HEK293 (cell line): ENCODE data around the gene GALNT15.

ENCODE experiments used
- GLIS1 ChIP-seq: fragments of 450-650 bp; formaldehyde crosslinking; IDR thresholded peaks from 2 replicates; pipeline ENCODE4 v1.5.1; 2016; ENCODE audit warnings: missing biosample characterization, missing genetic modification characterization
- IKZF3 ChIP-seq: fragments of 450-650 bp; IDR thresholded peaks from 2 replicates; pipeline ENCODE4 v1.5.0; 2018; ENCODE audit warnings: missing biosample characterization, mild to moderate bottlenecking, missing genetic modification characterization, moderate library complexity
- KLF9 ChIP-seq: fragments of 450-650 bp; formaldehyde crosslinking; IDR thresholded peaks from 2 replicates; pipeline ENCODE4 v1.5.1; 2016; ENCODE audit warnings: missing biosample characterization, missing genetic modification characterization, low read depth
- PRDM1 ChIP-seq: fragments of 450-650 bp; formaldehyde crosslinking; IDR thresholded peaks from 2 replicates; pipeline ENCODE4; 2016; ENCODE audit warnings: missing biosample characterization, missing genetic modification characterization
- TRIM28 ChIP-seq: IDR thresholded peaks from 2 replicates; pipeline ENCODE4 v1.6.1; 2011; ENCODE audit warnings: low read length, control low read depth, borderline replicate concordance
- YY2 ChIP-seq: fragments of 450-650 bp; formaldehyde crosslinking; IDR thresholded peaks from 2 replicates; pipeline ENCODE4 v1.5.1; 2016; ENCODE audit warnings: missing biosample characterization, missing genetic modification characterization
- ZBTB1 ChIP-seq: fragments of 450-650 bp; formaldehyde crosslinking; IDR thresholded peaks from 2 replicates; pipeline ENCODE4 v1.5.1; 2016; ENCODE audit warnings: missing biosample characterization, missing genetic modification characterization
- ZFP69B ChIP-seq: fragments of 450-650 bp; formaldehyde crosslinking; IDR thresholded peaks from 2 replicates; pipeline ENCODE4 v1.5.1; 2016; ENCODE audit warnings: missing biosample characterization, missing genetic modification characterization
- ZNF175 ChIP-seq: fragments of 450-650 bp; formaldehyde crosslinking; IDR thresholded peaks from 2 replicates; pipeline ENCODE4 v1.5.1; 2016; ENCODE audit warnings: missing biosample characterization, missing genetic modification characterization
- ZNF184 ChIP-seq: fragments of 450-650 bp; IDR thresholded peaks from 2 replicates; pipeline ENCODE4 v1.5.1; 2018; ENCODE audit warnings: missing biosample characterization, mild to moderate bottlenecking, missing genetic modification characterization
- ZNF2 ChIP-seq: fragments of 450-650 bp; formaldehyde crosslinking; IDR thresholded peaks from 2 replicates; pipeline ENCODE4 v1.5.1; 2016; ENCODE audit warnings: missing biosample characterization, missing genetic modification characterization
- ZNF202 ChIP-seq: fragments of 450-650 bp; formaldehyde crosslinking; IDR thresholded peaks from 2 replicates; pipeline ENCODE4 v1.5.1; 2016; ENCODE audit warnings: missing biosample characterization, missing genetic modification characterization, borderline replicate concordance
- ZNF223 ChIP-seq: fragments of 450-650 bp; formaldehyde crosslinking; IDR thresholded peaks from 2 replicates; pipeline ENCODE4 v1.5.1; 2016; ENCODE audit warnings: missing biosample characterization, missing genetic modification characterization
- ZNF239 ChIP-seq: fragments of 450-650 bp; formaldehyde crosslinking; IDR thresholded peaks from 2 replicates; pipeline ENCODE4 v1.5.1; 2016; ENCODE audit warnings: missing biosample characterization, missing genetic modification characterization
- ZNF423 ChIP-seq: fragments of 450-650 bp; formaldehyde crosslinking; IDR thresholded peaks from 2 replicates; pipeline ENCODE4 v1.5.1; 2016; ENCODE audit warnings: missing biosample characterization, missing genetic modification characterization
- ZNF473 ChIP-seq: fragments of 450-650 bp; formaldehyde crosslinking; IDR thresholded peaks from 2 replicates; pipeline ENCODE4 v1.5.1; 2017; ENCODE audit warnings: missing biosample characterization, missing genetic modification characterization
- ZNF501 ChIP-seq: fragments of 450-650 bp; formaldehyde crosslinking; IDR thresholded peaks from 2 replicates; pipeline ENCODE4 v1.5.1; 2016; ENCODE audit warnings: missing biosample characterization, missing genetic modification characterization
- ZNF544 ChIP-seq: fragments of 450-650 bp; formaldehyde crosslinking; IDR thresholded peaks from 2 replicates; pipeline ENCODE4 v1.5.0; 2017; ENCODE audit warnings: missing biosample characterization, missing genetic modification characterization
- ZNF658 ChIP-seq: fragments of 450-650 bp; formaldehyde crosslinking; IDR thresholded peaks from 2 replicates; pipeline ENCODE4; 2016; ENCODE audit warnings: missing biosample characterization, missing genetic modification characterization
- ZNF670 ChIP-seq: fragments of 450-650 bp; formaldehyde crosslinking; IDR thresholded peaks from 2 replicates; pipeline ENCODE4 v1.5.1; 2016; ENCODE audit warnings: missing biosample characterization, missing genetic modification characterization, low read depth
- ZNF701 ChIP-seq: fragments of 450-650 bp; formaldehyde crosslinking; IDR thresholded peaks from 2 replicates; pipeline ENCODE4 v1.5.1; 2016; ENCODE audit warnings: missing biosample characterization, missing genetic modification characterization
- ZNF830 ChIP-seq: fragments of 450-650 bp; IDR thresholded peaks from 2 replicates; pipeline ENCODE4 v1.5.0; 2018; ENCODE audit warnings: missing biosample characterization, missing genetic modification characterization, low read depth, mild to moderate bottlenecking, moderate library complexity
- ZSCAN30 ChIP-seq: fragments of 450-650 bp; IDR thresholded peaks from 2 replicates; pipeline ENCODE4 v1.5.1; 2018; ENCODE audit warnings: missing biosample characterization, mild to moderate bottlenecking, missing genetic modification characterization, moderate library complexity
- ZXDB ChIP-seq: fragments of 450-650 bp; formaldehyde crosslinking; IDR thresholded peaks from 2 replicates; pipeline ENCODE4 v1.5.1; 2016; ENCODE audit warnings: missing biosample characterization, missing genetic modification characterization
- TF ChIP-seq, protein P1 (sequence below): fragments of 450-650 bp; formaldehyde crosslinking; IDR thresholded peaks from 2 replicates; pipeline ENCODE4 v1.5.1; 2016; ENCODE audit warnings: missing biosample characterization, missing genetic modification characterization
- TF ChIP-seq, protein P2 (sequence below): fragments of 450-650 bp; formaldehyde crosslinking; IDR thresholded peaks from 2 replicates; pipeline ENCODE4 v1.5.1; 2016; ENCODE audit warnings: missing biosample characterization, missing genetic modification characterization
- TF ChIP-seq, protein P3 (sequence below): fragments of 450-650 bp; formaldehyde crosslinking; IDR thresholded peaks from 2 replicates; pipeline ENCODE4 v1.5.1; 2017; ENCODE audit warnings: missing biosample characterization, missing genetic modification characterization
- TF ChIP-seq, protein P4 (sequence below): fragments of 450-650 bp; formaldehyde crosslinking; IDR thresholded peaks from 2 replicates; pipeline ENCODE4 v1.5.1; 2016; ENCODE audit warnings: missing biosample characterization, missing genetic modification characterization
- TF ChIP-seq, protein P5 (sequence below): fragments of 450-650 bp; formaldehyde crosslinking; IDR thresholded peaks from 2 replicates; pipeline ENCODE4 v1.5.1; 2016; ENCODE audit warnings: missing biosample characterization, missing genetic modification characterization
- TF ChIP-seq, protein P6 (sequence below): fragments of 450-650 bp; formaldehyde crosslinking; IDR thresholded peaks from 2 replicates; pipeline ENCODE4; 2016; ENCODE audit warnings: missing biosample characterization, missing genetic modification characterization

The GALNT15 gene

DNA sequence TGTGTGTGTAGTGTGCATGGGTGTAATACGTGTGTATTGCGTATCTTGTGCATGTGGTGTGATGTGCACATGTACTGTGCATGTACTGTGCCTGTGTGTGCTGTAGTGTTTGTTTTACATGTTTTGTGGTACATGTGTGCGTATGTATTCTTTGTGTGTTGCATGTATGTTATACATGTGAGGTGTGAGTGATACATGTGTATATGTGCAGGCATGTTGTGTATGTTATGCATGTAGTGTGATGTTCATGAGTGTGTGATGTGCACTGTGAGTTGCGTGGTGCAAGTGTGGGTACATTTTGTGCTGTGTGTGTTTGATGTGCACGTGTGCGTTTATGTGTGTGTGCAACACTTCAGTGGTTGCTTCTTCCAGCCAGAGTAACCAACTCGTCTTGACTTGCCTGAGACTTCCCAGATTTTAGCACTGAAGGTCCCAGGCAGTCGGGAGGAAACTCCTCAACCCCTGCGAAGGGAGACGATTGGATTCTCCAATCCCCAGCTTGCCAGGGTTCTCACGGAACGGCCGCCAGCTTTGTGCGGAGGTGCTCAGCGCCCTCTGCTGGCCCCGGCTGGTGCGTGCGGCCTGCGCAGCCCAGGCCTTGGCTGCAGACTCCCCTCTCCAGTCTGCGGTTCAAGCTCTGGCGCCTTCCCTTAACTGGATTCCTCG, 3.6 kb downstream of the GALNT15 start (continued):
- TF ChIP-seq, protein P1, sequence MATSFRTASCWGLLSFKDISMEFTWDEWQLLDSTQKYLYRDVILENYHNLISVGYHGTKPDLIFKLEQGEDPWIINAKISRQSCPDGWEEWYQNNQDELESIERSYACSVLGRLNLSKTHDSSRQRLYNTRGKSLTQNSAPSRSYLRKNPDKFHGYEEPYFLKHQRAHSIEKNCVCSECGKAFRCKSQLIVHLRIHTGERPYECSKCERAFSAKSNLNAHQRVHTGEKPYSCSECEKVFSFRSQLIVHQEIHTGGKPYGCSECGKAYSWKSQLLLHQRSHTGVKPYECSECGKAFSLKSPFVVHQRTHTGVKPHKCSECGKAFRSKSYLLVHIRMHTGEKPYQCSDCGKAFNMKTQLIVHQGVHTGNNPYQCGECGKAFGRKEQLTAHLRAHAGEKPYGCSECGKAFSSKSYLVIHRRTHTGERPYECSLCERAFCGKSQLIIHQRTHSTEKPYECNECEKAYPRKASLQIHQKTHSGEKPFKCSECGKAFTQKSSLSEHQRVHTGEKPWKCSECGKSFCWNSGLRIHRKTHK (tag by site-specific recombination), result no peak
- TF ChIP-seq ZNF473 (tag by site-specific recombination) (no peak), ZNF202 (no peak), KLF9 (tag by site-specific recombination) (no peak), ZNF184 (tag by site-specific recombination) (no peak; the same call in 1 of the 2 replicates), YY2 (tag by site-specific recombination) (no peak), GLIS1 (tag by site-specific recombination) (peak; percentile 36; the same call in 1 of the 2 replicates), ZNF658 (no peak), ZSCAN30 (tag by site-specific recombination) (peak; percentile 89), ZNF670 (tag by site-specific recombination) (no peak), PRDM1 (tag by site-specific recombination) (no peak), ZBTB1 (tag by site-specific recombination) (no peak), ZXDB (no peak), ZFP69B (tag by site-specific recombination) (no peak), ZNF223 (no peak), ZNF423 (tag by site-specific recombination) (no peak), TRIM28 (no peak), ZNF501 (tag by site-specific recombination) (peak; percentile 64; the same call in 1 of the 2 replicates), ZNF239 (tag by site-specific recombination) (no peak), ZNF2 (tag by site-specific recombination) (peak; percentile 94), ZNF701 (tag by site-specific recombination) (peak; percentile 60; the same call in 1 of the 2 replicates), ZNF830 (tag by site-specific recombination) (no peak), ZNF544 (tag by site-specific recombination) (no peak), IKZF3 (tag by site-specific recombination) (peak; percentile 72), ZNF175 (tag by site-specific recombination) (no peak)
- TF ChIP-seq, protein P2, sequence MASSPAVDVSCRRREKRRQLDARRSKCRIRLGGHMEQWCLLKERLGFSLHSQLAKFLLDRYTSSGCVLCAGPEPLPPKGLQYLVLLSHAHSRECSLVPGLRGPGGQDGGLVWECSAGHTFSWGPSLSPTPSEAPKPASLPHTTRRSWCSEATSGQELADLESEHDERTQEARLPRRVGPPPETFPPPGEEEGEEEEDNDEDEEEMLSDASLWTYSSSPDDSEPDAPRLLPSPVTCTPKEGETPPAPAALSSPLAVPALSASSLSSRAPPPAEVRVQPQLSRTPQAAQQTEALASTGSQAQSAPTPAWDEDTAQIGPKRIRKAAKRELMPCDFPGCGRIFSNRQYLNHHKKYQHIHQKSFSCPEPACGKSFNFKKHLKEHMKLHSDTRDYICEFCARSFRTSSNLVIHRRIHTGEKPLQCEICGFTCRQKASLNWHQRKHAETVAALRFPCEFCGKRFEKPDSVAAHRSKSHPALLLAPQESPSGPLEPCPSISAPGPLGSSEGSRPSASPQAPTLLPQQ (tag by site-specific recombination), result no peak
- TF ChIP-seq, protein P3, sequence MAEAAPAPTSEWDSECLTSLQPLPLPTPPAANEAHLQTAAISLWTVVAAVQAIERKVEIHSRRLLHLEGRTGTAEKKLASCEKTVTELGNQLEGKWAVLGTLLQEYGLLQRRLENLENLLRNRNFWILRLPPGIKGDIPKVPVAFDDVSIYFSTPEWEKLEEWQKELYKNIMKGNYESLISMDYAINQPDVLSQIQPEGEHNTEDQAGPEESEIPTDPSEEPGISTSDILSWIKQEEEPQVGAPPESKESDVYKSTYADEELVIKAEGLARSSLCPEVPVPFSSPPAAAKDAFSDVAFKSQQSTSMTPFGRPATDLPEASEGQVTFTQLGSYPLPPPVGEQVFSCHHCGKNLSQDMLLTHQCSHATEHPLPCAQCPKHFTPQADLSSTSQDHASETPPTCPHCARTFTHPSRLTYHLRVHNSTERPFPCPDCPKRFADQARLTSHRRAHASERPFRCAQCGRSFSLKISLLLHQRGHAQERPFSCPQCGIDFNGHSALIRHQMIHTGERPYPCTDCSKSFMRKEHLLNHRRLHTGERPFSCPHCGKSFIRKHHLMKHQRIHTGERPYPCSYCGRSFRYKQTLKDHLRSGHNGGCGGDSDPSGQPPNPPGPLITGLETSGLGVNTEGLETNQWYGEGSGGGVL (tag by site-specific recombination), result 0 out of 2 replicates have a peak, but pooled peaks have one; percentile 5
- TF ChIP-seq, protein P4, sequence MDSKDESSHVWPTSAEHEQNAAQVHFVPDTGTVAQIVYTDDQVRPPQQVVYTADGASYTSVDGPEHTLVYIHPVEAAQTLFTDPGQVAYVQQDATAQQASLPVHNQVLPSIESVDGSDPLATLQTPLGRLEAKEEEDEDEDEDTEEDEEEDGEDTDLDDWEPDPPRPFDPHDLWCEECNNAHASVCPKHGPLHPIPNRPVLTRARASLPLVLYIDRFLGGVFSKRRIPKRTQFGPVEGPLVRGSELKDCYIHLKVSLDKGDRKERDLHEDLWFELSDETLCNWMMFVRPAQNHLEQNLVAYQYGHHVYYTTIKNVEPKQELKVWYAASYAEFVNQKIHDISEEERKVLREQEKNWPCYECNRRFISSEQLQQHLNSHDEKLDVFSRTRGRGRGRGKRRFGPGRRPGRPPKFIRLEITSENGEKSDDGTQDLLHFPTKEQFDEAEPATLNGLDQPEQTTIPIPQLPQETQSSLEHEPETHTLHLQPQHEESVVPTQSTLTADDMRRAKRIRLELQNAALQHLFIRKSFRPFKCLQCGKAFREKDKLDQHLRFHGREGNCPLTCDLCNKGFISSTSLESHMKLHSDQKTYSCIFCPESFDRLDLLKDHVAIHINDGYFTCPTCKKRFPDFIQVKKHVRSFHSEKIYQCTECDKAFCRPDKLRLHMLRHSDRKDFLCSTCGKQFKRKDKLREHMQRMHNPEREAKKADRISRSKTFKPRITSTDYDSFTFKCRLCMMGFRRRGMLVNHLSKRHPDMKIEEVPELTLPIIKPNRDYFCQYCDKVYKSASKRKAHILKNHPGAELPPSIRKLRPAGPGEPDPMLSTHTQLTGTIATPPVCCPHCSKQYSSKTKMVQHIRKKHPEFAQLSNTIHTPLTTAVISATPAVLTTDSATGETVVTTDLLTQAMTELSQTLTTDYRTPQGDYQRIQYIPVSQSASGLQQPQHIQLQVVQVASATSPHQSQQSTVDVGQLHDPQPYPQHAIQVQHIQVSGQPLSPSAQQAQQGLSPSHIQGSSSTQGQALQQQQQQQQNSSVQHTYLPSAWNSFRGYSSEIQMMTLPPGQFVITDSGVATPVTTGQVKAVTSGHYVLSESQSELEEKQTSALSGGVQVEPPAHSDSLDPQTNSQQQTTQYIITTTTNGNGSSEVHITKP (tag by site-specific recombination), result peak; percentile 77
- TF ChIP-seq, protein P5, sequence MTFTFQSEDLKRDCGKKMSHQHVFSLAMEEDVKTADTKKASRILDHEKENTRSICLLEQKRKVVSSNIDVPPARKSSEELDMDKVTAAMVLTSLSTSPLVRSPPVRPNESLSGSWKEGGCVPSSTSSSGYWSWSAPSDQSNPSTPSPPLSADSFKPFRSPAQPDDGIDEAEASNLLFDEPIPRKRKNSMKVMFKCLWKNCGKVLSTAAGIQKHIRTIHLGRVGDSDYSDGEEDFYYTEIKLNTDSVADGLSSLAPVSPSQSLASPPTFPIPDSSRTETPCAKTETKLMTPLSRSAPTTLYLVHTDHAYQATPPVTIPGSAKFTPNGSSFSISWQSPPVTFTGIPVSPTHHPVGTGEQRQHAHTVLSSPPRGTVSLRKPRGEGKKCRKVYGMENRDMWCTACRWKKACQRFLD, result no peak
- TF ChIP-seq, protein P6, sequence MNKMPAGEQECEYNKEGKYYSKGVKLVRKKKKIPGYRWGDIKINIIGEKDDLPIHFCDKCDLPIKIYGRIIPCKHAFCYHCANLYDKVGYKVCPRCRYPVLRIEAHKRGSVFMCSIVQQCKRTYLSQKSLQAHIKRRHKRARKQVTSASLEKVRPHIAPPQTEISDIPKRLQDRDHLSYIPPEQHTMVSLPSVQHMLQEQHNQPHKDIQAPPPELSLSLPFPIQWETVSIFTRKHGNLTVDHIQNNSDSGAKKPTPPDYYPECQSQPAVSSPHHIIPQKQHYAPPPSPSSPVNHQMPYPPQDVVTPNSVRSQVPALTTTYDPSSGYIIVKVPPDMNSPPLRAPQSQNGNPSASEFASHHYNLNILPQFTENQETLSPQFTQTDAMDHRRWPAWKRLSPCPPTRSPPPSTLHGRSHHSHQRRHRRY (tag by site-specific recombination), result no peak
